KOPT-K1 (cell line): Measurements from ENCODE around the gene CEACAM1.
"Not testable (repeated sequence)": the region's sequence is repeated elsewhere in the genome, so short reads cannot be mapped to it uniquely, and the experiment has no call there.

ENCODE experiments used
- H3K27ac ChIP-seq: fragments of 200-600 bp; sonication (generic); 2 replicates; pipeline ENCODE4 v1.5.1; 2016; ENCODE audit warnings: antibody characterized with exemption, mild to moderate bottlenecking, low read depth, low read length; ENCODE audit not compliant: poor library complexity, severe bottlenecking
- H3K36me3 ChIP-seq: fragments of 200-600 bp; sonication (generic); 2 replicates; pipeline ENCODE4 v1.5.1; 2017; ENCODE audit warnings: antibody characterized with exemption, mild to moderate bottlenecking, low read length, moderate library complexity; ENCODE audit not compliant: insufficient read depth
- H3K9me3 ChIP-seq: fragments of 200-600 bp; sonication (generic); 2 replicates; pipeline ENCODE4 v1.5.1; 2017; ENCODE audit warnings: antibody characterized with exemption, low read length, mild to moderate bottlenecking; ENCODE audit not compliant: insufficient read depth, poor library complexity, severe bottlenecking

Gene CEACAM1

DNA sequence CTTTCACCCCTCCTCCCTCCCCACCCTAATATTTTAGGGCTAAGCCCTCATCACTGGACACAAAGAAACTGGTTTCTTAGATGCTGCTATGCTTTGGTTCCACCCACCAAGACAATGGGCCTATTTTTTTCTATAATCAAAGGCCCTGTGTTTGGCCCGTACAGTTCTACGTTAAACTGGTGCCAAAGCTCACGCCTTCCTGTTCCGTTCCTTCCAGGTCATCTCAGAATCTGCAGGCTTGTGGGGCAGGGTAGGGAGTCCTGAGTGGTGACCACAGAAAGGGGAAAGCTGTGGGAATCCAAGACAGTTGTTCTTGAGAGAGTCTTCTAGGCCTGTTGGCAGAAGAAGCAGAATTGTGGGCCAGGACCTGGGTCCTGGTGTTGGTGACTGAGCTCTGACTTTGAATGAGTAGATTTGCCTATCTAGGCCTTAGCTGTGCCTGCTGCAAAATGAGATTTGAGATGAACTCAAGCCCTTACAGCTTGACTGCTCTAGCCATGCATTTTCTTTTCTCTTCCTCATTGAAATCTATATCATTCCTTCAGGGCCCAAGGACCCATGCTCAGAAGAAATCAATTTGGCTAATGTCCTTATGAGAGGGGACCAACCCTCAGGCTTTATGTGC, 66.5 kb downstream of the CEACAM1 start:
- Histone ChIP-seq H3K36me3 (no peaks in the 10 kb centered on the region), H3K9me3 (no peaks in the 10 kb centered on the region), H3K27ac (no peak overlapping the region)

DNA sequence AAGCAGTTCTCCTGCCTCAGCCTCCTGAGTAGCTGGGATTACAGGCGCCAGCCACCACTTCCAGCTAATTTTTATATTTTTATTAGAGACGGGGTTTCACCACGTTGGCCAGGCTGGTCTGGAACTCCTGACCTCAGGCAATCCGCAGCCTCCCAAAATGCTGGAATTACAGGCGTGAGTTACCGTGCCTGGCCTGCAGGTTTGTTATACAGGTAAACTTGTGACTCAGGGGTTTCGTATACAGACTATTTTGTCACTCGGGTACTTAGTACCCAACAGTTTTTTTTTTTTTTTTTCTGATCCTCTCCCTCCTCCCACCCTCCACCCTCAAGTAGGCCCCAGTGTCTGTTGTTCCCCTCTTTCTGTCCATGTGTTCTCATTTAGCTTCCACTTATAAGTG, 67.0 kb downstream of the CEACAM1 start:
- H3K9me3 ChIP-seq, H3K27ac ChIP-seq, H3K36me3 ChIP-seq: not testable (repeated sequence)

DNA sequence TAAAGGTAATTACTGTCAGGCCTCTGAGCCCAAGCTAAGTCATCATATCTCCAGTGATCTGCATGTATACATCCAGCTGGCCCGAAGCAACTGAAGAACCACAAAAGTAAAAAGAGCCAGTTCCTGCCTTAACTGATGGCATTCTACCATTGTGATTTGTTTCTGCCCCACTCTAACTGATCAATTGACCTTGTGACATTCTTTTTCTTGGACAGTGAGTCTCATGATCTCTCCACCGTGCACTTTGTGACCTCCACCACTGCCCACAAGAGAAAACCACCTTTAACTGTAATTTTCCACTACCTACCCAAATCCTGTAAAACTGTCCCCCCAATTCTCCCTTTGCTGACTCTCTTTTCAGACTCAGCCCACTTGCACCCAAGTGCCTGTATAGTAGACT, 68.4 kb downstream of the CEACAM1 start:
- Histone ChIP-seq H3K27ac (no peak overlapping the region), H3K36me3 (no peaks in the 10 kb centered on the region), H3K9me3 (no peaks in the 10 kb centered on the region)
